Tibial artery (tissue), 4 donors: ENCODE results near the gene SLC9A3.

Experiments used
- DNase-seq, 2 donors: peaks; one replicate each; pipeline ENCODE4 v3.0.0-alpha.2; 2019
- H3K27ac ChIP-seq, 2 donors: fragments of 200-600 bp; sonication (generic) in 1 of 2; 1 replicate in 1 of 2; 2 replicates in 1 of 2; pipeline ENCODE4 v1.5.1; 2018 to 2019; ENCODE audit warnings: mild to moderate bottlenecking in 1 of 2
- H3K27me3 ChIP-seq, 2 donors: fragments of 200-600 bp; sonication (generic) in 1 of 2; one replicate each; pipeline versions ENCODE4 v1.5.1 to v1.6.0; 2016 to 2019
- H3K36me3 ChIP-seq, 3 donors: fragments of 200-600 bp; sonication (generic) in 2 of 3; one replicate each; pipeline ENCODE4 v1.5.1; 2016 to 2019; ENCODE audit warnings: mild to moderate bottlenecking in 2 of 3
- H3K4me1 ChIP-seq, 4 donors: fragments of 200-600 bp; sonication (generic) in 2 of 4; 1 replicate in 3 of 4; 2 replicates in 1 of 4; pipeline ENCODE4 v1.5.1; 2016 to 2019
- H3K4me3 ChIP-seq, 2 donors: fragments of 200-600 bp; sonication (generic) in 1 of 2; 1 replicate in 1 of 2; 2 replicates in 1 of 2; pipeline ENCODE4 v1.5.1; 2018 to 2019; ENCODE audit warnings: mild to moderate bottlenecking in 2 of 2
- H3K9me3 ChIP-seq, 3 donors: fragments of 200-600 bp; sonication (generic) in 1 of 3; one replicate each; pipeline ENCODE4 v1.5.1; 2016 to 2019
- CTCF ChIP-seq, 2 experiments: fragments of 200-600 bp in 1 of 2; fragments of 450-650 bp in 1 of 2; IDR thresholded peaks; one replicate each; pipeline ENCODE4 v1.5.1; 2017 to 2019; ENCODE audit warnings: antibody characterized with exemption in 2 of 2, mild to moderate bottlenecking in 1 of 2, moderate library complexity in 1 of 2
- intact Hi-C: fragments of 100-400 bp; cut with DNase I; formaldehyde crosslinking; loops from one replicate; pipeline ENCODE4 v1.15.0; 2023; ENCODE audit warnings: low total_unique reads

Gene SLC9A3

GRCh38 chr5:532521-533242 lies 8.4 kb upstream of the SLC9A3 start:
- H3K4me3 ChIP-seq, result no peak overlapping the region
- no peak overlapping the region for H3K27ac ChIP-seq
- DNase-seq, result no peak
- no peak for TF ChIP-seq CTCF (IDR thresholded peaks at IDR 0.05)
- H3K4me1 ChIP-seq, result peaks cover 0 to 10% (median 0%) of the 10 kb centered on the region in 4 donors
- peaks cover 0 to 88% of the 10 kb centered on the region in 2 donors for H3K27me3 ChIP-seq
- intact Hi-C loops, result no loop called here
- H3K9me3 ChIP-seq, result no peaks in the 10 kb centered on the region
- H3K36me3 ChIP-seq, result no peaks in the 10 kb centered on the region

- no peak for DNase-seq
- no peak overlapping the region for H3K27ac ChIP-seq
Measured at GRCh38 chr5:531749-532315, 7.6 kb upstream of the SLC9A3 start.

GRCh38 chr5:531101-531748 lies 7.0 kb upstream of the SLC9A3 start:
- peaks cover 0 to 10% (median 0%) of the 10 kb centered on the region in 4 donors for H3K4me1 ChIP-seq
- TF ChIP-seq CTCF (IDR thresholded peaks at IDR 0.05), result no peak
- DNase-seq, result no peak
- H3K9me3 ChIP-seq, result no peaks in the 10 kb centered on the region
- no peak overlapping the region for H3K4me3 ChIP-seq
- peaks cover 0 to 94% of the 10 kb centered on the region in 2 donors for H3K27me3 ChIP-seq
- intact Hi-C loops, result no loop called here
- no peak overlapping the region for H3K27ac ChIP-seq
- H3K36me3 ChIP-seq, result no peaks in the 10 kb centered on the region

More at GRCh38 chr5:531749-532315, 7.6 kb upstream of the SLC9A3 start:
- H3K27me3 ChIP-seq, result peaks cover 0 to 88% of the 10 kb centered on the region in 2 donors
- intact Hi-C loops, result no loop called here
- H3K9me3 ChIP-seq, result no peaks in the 10 kb centered on the region
- H3K4me3 ChIP-seq, result no peak overlapping the region
- H3K36me3 ChIP-seq, result no peaks in the 10 kb centered on the region
- H3K4me1 ChIP-seq, result peaks cover 0 to 10% (median 0%) of the 10 kb centered on the region in 4 donors
- no peak for TF ChIP-seq CTCF (IDR thresholded peaks at IDR 0.05)

- DNase-seq, result no peak
- Histone ChIP-seq H3K4me1 (peaks cover 0 to 10% (median 0%) of the 10 kb centered on the region in 4 donors), H3K9me3 (no peaks in the 10 kb centered on the region), H3K4me3 (no peak overlapping the region), H3K27me3 (peaks cover 0 to 97% of the 10 kb centered on the region in 2 donors), H3K36me3 (no peaks in the 10 kb centered on the region), H3K27ac (no peak overlapping the region)
- intact Hi-C loops, result no loop called here
- no peak for TF ChIP-seq CTCF (IDR thresholded peaks at IDR 0.05)
Measured at GRCh38 chr5:530001-530955, 6.0 kb upstream of the SLC9A3 start.
